HPDE6-E6E7 (cell line): Measurements from ENCODE around the gene BAZ2A.
"Not testable (repeated sequence)": the region's sequence is repeated elsewhere in the genome, so short reads cannot be mapped to it uniquely, and the experiment has no call there.

Source experiments
- DNase-seq: peaks from one replicate; pipeline ENCODE4 v3.0.0; 2011; ENCODE audit warnings: missing footprints; ENCODE audit errors: extremely low spot score

The BAZ2A gene

GRCh38 chr12:56599041-56599440 is 31.1 kb downstream of the BAZ2A start:
- no peak for DNase-seq

GRCh38 chr12:56596815-56597214 is 33.3 kb downstream of the BAZ2A start:
- no peak for DNase-seq

- peak; percentile 69 for DNase-seq
These were observed 36.1 kb downstream of the BAZ2A start for GRCh38 chr12:56593909-56594621.

- DNase-seq, result no peak
These were observed 38.2 kb downstream of the BAZ2A start for GRCh38 chr12:56591961-56592360.

- no peak for DNase-seq
These were observed 39.0 kb downstream of the BAZ2A start for GRCh38 chr12:56591126-56591525.

GRCh38 chr12:56590237-56590830 is 39.8 kb downstream of the BAZ2A start:
- no peak for DNase-seq

- DNase-seq, result no peak
These were observed 40.3 kb downstream of the BAZ2A start for GRCh38 chr12:56589783-56590182.

GRCh38 chr12:56585098-56585497 is 45.0 kb downstream of the BAZ2A start:
- DNase-seq, result no peak

GRCh38 chr12:56581418-56582145 is 48.5 kb downstream of the BAZ2A start:
- DNase-seq, result no peak

GRCh38 chr12:56578983-56579546 is 51.1 kb downstream of the BAZ2A start:
- no peak for DNase-seq

- not testable (repeated sequence) for DNase-seq
These were observed 52.9 kb downstream of the BAZ2A start for GRCh38 chr12:56577248-56577647.

- no peak for DNase-seq
These were observed 55.9 kb downstream of the BAZ2A start for GRCh38 chr12:56574210-56574609.

GRCh38 chr12:56572288-56572687 is 57.8 kb downstream of the BAZ2A start:
- no peak for DNase-seq

GRCh38 chr12:56571121-56571520 is 59.0 kb downstream of the BAZ2A start:
- DNase-seq, result no peak

- no peak for DNase-seq
These were observed 62.0 kb downstream of the BAZ2A start for GRCh38 chr12:56568146-56568545.

- no peak for DNase-seq
These were observed 64.5 kb downstream of the BAZ2A start for GRCh38 chr12:56565510-56566101.

GRCh38 chr12:56551070-56551469 is 79.1 kb downstream of the BAZ2A start:
- DNase-seq, result no peak

- no peak for DNase-seq
These were observed 83.4 kb downstream of the BAZ2A start for GRCh38 chr12:56546680-56547079.
